GM18511 (cell line): Measurements from ENCODE around the gene FOXN3.
"Not testable (repeated sequence)": the region's sequence is repeated elsewhere in the genome, so short reads cannot be mapped to it uniquely, and the experiment has no call there.

ENCODE experiments used
- ATAC-seq: cut with Tn5 transposase; IDR thresholded peaks from one replicate; pipeline ENCODE4 v1.9.1; 2021; ENCODE audit warnings: mild to moderate bottlenecking, moderate library complexity; ENCODE audit not compliant: unreplicated experiment

The FOXN3 gene

DNA sequence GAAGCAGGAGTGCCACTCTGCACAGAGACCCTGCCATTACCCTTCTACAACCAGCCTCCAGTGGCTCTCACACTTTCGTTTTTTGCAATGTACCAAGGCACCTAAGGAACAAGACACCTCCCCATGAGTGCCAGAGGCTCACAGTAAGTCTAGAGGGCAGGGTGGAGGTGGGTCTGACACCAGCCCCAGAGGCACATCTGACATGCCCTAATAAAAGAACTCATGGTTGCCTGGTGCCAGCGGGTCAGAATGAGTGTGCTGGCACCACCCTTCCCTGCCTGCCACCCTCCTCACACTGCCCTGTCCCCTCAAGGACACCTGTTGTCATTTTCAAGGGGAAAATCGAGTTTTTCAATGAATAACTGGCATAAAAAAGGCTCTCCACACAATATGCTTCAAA lies 161.2 kb downstream of the FOXN3 start:
- no peak for ATAC-seq

DNA sequence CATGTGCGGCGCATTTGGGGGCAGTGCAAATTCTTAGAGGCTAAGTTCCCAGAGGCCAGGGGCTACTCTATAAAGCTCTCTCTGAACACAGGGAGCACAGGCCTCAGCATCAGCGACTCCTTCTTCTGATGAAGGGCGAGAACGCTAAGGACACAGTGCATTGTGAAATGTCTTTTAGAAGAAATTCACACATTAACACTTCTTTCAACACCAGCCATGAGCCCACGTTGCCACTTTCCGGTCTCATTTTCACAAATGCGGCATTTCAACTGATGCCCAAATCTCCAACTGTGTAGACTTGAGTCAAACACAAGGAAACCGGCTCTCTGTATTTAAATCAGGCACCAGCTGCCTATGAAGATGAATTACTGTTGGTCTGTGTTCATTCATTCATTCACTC lies 162.0 kb downstream of the FOXN3 start:
- ATAC-seq = no peak

DNA sequence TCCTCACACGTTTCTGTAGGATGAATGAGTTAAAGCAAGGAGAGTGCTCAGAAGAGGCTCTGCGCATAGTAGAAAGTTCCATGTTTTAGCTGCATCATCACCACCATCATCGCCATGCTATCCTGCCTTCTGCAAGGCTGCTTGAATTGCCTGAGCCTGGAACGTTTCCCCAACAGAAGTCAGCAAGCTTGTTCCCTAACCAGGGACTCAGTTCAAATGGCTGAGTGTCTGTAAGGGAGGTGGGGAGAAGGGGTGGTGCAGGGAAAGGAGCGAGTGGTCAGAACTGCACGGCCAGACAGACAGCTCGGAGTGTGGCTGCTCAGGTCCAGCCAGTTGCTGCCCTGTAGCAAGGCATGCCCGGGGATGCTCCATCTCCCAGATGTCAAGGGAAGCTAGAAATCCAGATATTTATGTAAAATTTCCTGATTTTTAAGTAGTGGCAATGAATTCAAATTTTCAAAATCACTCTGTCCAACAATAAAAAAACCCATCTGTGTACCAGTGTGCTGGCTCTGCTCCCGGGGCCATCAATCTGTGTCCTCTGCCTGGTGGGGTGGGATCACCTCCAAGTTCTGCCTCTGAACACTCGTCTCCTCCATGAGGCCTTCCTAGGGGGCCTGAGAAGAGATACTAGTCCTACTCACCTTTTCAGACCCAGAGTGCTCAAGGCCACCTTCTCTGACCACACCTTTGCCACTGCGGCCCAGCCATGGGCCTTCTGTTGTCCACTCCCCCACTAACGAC lies 162.7 kb downstream of the FOXN3 start:
- ATAC-seq = no peak

DNA sequence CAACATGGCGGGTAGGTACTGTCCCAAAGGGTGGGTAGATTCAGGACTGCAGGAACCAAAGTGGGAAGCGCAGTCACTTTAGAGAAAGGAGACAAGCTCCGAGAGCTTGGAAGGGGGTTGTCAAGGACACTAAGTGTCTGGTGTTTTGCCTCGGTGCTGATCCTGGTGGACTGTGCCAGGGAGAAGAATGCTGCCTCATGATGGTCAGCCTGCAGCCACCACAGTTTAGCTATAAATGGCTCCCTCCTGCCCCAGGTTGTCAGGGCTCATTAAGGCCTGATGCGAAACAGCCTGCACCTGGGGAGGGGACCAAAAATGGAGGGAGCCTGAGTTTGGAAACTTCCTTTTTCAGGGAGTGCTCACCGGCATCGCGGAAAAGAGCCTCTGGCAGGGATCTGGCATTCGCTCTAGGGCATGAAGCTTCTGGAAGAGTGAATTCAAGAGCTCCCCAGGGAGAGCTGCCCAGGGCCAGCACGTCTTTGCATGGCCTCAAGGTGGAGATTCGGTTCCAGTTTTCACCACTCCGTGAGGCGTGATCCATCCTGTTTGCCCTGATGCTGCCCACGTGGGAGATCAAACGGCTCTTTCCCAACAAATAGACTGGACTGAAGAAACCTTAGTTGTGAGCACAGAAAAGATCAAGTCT lies 164.0 kb downstream of the FOXN3 start:
- ATAC-seq = no peak

DNA sequence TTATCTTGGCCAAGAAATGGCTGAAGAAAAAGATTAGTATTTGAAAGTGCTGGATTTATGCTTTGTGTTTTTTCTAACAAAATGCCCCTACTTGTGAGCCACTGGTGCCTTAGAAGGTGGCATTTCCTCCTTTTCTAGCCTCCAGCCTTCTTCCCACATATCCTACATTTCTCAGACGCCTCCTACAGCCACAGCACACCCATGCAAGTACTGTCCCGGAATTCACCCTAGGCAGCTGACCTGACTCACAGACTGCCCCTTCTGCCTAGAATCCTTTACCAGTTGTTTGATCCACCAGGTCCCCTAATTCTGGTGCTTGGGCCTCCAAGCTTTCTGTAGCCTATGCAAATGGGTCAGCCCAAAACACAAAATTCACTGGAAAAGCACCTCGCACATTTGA lies 166.0 kb downstream of the FOXN3 start:
- ATAC-seq = no peak

DNA sequence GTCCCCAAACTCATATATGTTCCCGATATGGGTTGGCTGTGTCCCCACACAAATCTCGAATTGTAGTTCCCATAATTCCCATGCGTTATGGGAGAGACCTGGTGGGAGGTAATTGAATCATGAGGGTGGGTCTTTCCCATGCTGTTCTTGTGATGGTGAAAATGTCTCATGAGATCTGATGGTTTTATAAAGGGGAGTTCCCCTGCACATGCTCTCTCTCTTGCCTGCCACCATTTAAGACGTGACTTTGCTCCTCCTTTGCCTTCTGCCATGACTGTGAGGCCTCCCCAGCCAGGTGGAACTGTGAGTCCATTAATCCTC lies 166.4 kb downstream of the FOXN3 start:
- not testable (repeated sequence) for ATAC-seq

DNA sequence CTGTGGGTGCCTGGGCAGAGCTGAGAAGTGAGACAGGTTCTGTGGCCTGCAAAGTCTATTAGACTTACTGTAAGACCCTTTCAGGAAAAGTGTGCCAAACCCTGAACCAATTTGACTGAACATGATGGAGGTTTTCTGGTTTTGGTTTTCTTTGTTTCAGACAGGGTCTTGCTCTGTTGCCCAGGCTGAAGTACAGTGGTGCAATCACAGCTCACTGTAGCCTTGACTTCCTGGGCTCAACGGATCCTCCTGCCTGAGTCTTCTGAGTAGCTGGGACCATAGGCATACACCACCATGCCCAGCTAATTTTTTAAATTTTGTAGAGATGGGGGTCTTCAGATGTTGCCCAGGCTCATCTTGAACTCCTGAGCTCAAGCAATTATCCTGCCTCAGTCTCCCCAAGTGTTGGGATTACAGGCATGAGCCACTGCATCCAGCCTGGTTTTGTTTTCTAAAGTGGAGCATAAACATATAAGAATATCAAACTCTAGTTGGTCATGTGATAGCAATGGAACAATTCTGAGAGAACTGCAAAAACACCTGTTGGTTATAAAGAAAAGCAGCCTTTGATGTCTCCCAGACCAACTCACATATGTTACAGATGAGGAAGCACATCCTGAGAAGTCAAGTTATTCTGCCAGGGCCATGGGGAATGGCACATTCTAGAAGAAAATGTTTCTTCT lies 166.9 kb downstream of the FOXN3 start:
- no peak for ATAC-seq

DNA sequence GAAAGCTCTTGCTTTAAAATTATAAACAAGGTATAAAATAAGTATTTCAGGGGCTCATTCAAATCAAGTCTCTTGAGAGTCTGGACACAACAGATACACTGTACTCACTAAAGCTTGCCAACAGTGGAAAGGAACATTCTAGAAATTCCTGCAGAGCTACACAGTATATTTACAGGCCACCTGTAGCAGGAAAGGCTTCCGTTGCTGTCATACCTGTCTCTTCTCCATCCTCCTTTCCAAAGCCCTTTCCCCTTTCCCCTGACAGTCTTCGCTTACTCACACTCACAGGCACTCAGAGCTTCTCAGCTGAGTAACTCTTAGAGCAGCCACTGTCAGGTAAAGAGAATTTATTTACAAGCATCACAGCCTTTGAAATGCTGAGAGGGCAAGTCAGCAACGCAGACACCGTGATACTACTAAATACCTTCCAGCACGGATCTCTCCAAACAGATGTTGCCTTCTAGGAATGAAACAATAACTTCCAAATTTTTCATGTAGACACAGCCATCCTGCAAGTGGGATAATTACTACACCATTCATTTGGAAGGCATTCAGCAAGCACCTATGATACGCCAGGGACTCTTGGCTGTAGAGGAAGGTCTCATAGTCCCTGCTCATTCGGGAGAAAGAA lies 167.9 kb downstream of the FOXN3 start:
- no peak for ATAC-seq

DNA sequence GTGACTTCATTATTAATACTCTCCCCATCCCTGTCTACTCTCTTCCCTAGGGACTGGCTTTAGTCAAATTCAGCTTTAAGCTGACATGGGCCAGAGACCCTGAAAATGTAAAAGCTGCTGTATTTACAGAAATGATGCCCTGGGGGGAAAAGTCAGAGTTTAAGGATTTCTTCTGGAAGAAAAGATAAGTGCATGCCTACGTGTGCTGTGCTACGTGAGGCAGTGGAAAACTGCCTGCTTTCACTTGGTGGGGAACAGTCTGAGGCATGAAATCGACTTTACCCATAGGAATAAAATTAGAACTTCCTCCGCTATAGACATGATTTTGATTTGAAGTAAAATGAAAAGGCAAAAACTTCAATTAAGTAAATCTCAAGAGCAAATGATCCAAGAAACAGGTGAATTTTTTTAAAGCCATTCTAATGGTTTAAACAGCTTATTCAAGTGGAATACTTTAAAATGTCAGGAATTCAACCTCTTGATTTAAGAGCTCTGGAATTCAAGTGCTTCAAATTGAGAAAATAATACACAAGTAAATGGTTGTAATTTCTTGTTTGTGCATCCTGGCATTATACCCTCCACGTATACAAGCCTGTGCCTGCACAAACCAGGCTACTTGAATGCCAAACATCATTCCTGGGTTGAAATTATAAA lies 168.5 kb downstream of the FOXN3 start:
- no peak for ATAC-seq

DNA sequence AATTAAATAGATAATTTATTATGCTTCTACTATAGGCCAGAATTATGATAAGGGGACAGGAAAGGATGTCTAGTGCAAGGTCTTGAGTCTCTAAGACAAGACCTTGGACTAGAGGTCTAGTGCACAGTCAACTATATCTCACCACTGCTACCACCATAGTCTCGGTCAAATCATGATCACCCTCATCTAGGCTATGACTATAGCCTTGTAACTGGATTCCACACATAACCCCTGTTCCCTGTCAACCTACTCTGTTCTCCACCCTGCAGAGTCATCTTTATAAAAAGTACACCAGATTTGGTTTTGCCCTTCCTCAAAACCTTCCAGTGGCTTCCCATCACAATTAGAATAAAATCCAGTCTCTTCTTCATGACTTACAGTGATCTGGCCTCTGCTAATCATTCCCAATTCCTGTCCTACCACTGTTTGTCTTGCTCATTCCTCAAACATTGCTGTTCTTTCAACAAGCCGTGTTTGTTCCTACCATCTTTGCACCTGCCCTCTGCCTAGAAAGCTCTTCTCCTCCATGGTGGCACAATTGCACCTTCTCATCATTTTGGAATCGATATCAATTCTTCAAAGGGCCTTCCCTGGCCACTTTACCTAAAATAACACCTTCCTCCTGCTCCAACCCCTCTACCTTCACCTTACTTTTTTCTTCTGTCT lies 169.4 kb downstream of the FOXN3 start:
- no peak for ATAC-seq

DNA sequence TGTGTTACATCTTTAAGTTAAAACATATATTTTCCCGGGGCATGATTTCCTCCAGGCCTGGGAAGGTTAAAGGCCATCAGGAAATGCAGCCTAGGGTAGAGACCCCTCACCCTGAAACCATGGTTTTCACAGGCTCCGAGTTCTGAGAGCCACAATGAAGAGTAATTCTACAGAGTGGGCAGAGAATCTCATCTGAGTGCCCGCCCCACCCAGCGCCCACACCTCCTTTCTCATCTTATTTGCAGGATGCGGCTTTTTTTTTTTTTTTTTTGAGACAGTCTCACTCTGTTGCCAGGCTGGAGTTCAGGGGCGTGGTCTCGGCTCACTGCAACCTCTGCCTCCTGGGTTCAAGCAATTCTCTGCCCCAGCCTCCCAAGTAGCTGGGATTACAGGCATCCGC lies 170.7 kb downstream of the FOXN3 start:
- no peak for ATAC-seq

DNA sequence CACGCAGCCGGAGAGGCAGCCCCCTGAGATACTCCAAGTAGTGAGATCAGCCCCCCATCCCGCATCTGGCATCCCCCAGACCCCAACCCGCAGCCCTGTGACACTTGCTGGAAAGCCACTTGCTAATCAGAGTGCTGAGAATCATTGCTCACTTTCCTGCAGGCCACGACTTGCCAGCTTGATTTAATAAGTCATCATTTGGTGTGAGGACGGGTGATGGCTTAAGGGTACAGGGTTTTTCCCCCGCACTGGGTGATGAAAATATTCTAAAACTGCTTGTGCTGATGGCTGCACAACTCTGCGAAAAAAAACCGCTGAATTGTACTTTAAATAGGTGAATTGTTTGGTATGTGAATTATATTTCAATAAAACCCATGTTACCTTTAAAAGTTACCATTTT lies 171.2 kb downstream of the FOXN3 start:
- no peak for ATAC-seq

DNA sequence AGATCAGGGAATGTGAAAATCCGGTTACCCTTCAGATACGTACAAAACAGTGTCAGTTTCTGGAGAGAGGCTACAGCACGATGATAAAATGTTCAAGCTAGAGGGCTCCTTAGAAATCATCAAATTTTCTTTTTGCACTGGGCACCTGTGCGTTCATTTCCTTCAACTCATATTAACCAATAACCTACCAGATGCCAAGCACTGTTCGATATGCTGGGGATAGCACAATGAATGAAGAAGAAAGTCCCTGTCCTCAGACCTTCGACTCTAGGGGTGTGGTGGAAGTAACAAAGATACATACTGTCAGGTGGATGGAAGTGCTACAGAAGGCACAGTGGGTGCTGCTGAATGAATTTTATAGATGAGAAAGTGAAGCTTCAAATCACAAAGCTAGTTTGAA lies 172.3 kb downstream of the FOXN3 start:
- no peak for ATAC-seq

DNA sequence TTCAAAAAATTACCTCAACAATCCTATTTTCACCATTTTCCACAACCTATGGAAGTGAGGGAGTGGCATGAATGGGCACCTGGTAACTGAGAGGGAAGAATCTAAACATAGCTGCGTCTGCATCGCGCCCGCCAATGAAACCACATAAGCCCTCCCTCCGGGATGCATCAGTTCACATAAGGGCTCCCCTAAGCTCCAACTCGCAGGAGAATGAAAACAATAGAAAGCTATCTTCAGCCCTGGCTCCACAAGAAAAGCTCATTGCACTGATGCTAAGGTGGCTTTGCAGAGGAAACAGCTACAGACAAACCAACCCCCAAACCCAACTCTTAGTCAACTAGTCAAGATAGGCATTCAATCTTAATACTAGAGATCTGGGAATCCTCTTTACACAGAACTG lies 173.3 kb downstream of the FOXN3 start:
- ATAC-seq = no peak

DNA sequence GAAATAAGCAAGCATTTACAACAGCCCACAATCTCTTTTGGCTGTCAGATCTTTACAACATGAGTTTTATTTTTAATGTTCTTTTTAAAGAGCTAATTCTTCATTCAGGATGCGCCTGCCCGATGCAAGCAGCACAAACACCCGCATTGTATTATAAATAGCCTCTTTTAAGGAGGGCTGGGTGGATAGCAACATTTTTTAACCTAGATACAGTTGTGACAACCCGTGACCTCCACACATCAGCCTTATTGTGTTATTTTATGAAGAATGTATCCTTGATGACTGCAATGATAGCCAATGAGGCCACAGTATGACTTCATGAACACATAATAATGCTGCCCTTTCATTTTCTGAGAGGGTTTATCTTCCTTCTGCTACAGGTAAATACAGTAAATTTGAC lies 173.7 kb downstream of the FOXN3 start:
- no peak for ATAC-seq

DNA sequence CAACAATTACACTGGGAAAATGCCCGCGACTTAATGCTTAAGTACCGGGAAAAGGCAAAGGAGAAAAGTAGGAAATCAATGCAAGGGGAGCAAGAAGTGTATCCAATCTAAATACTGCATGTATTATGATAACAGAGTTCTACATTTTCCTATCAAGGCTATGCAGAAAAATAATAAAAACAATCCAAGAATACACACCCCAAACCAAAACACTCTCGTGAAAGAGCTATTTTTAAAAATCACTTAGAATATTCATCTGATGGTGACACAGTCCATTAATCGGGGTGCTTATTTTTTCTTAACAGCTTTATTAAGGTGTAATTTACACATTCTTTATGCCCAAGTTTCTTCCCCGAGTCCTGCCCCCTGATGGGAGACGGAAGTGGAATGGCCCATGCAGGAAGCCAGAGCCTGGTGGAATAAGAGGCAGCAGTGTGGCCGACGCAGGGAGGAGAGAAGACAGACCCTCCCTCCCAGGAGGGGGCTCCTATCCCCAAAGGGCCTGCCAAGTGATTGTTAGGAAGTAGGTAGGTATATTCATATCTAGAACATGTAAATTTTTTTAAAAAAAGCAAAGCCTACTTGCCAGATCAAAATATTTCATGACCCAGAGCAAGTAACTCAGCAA lies 174.3 kb downstream of the FOXN3 start:
- ATAC-seq = no peak

DNA sequence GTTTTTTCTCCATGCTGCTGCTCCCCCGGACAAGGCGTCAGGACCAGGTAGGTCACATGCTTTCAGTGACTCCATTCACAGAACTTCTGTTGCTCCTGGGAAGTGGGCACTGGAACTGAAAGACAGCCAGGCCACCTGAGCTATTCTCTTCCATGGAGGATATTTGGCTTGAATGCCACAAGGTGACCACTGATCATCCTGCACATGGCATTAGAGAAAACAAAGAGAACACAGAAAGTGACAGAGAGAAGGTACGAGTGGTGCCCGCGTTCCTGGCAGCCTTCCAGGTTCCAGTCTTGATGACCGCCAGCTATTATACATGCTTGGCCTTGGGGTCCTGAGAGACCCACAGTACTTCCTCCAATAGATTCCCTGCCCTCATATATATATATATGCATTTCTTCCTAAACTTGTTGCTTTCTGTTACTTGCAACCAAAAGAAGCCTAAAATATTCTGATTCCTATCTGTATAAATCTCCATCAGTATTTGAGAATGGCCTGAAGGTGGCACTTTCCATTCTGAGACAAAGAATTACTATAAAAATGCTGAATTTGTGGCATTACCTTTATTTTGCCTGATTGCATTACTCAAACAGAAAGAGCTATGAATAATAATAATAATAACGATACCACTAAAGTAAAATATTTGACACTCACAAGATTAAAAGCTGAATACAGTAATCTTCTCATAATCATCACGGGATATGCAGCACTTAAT lies 174.9 kb downstream of the FOXN3 start:
- no peak for ATAC-seq

DNA sequence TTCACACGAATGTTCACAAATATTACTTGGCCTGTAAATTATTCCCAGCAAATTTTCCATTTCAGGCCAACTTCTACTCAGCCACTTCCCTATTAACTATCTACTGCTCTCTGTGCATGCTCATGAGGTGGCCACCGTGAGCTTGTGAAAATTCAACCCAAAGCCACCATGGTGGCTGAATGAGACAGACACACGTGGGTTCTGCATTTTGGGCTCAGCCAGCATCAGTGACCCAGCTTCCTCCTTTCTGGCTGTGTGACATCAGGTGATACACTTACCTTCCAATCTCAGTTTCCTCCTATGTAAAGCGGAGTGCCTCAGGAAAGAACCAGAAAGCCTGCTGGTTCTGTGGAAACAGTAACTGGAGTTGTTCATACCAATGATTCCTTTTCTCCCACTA lies 175.8 kb downstream of the FOXN3 start:
- ATAC-seq = no peak

DNA sequence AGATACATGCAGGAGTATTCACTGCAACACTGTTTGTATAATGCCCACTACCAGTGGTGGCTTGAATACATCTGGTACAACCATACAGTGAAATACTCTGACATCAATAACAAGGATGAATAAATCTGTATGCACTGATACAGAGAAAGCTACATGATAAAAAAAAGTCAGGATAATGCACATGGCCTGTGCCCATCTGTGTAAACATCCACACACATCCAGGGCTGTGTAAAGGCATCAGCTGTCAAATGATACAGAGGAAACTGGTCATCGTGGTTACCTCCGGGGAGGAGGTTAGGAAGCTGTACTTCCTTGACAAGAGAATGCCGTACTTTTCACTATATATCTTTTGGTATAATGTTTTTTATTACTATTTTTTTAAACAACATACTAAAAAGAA lies 176.6 kb downstream of the FOXN3 start:
- no peak for ATAC-seq

DNA sequence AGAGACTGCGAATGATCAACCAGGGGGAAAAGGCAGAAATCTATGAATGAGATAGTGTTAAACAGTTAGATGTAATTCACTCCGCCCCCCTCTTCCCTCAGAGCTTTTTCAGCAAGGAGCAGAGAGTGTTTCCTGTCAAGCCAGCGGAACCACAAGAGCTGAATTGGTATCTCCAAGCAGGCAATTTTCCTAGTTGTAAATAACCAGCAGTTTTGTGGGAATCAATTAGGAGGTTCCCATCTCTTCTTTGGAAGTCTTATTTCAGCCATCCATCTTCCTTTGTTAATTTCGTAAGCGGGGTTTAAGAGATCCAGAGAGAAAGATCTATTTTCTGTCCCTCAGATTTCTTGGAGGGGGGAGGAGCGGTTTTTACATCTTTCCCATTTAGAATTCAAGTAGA lies 178.0 kb downstream of the FOXN3 start:
- no peak for ATAC-seq
